HG02852 (cell line): Measurements from ENCODE around the gene DLST.

Experiments used
- ATAC-seq: cut with Tn5 transposase; IDR thresholded peaks from one replicate; pipeline ENCODE4 v1.9.1; 2021; ENCODE audit warnings: mild to moderate bottlenecking, moderate library complexity; ENCODE audit not compliant: unreplicated experiment

Gene DLST

DNA sequence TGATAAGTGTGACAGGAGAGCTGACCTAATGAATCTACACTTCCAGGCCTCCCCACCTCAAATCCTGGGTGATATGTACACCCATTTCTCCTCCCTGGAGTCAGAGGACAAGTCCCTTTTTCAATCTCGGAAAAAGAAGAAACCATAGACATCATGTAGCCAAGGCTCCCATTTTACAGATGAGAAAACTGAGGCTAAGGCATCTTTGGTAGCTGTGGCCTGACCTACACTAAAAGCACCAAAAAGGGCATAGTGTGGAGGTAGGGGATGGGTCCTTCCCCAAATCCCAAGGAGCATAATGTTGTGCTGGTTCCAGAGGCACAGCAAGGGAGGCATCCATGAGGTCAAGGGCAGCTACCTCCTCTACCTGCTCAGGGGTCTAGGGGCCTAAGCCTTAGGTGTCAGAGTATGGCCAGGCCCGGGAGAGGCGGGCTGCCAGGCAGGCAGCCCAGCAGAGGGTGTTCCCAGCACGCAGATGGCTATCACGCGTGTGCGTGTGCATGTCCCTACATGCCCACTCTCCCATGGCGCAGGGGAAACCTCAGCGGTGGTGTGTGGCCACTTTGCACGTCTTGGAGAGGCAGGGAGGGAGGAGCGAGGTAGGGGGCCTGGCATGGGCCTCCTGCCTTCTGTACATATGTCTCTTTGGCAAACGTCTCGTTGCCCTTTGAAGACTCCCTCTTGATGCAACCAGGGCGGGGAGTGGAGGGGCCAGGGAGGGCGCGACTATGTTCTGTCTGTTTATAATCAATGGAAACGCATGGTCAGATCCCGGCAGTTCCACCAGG lies 71.2 kb downstream of the DLST start:
- no peak for ATAC-seq
